ENCODE data around the gene TTLL9.

TTLL9 gene

DNA sequence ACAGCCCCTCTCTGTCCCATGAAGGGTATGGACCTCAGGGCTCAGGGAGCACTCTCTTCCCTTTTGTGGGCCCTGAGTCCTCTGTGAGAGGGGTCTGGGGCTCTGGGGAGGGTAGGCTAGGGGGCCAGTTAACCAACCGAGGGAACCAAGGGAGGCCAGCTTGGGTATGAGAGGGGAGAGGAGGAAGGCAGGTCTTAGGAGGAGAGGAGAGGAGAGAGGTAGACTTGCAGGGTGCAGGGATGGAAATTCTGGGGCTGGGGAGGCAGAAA lies 827 bp upstream of the TTLL9 start:
- TF ChIP-seq SIN3A (IDR thresholded peaks at IDR 0.05; ENCODE audit: borderline replicate concordance, insufficient read depth, low read length) (no peak), FOXP2 (optimal IDR thresholded peaks at IDR 0.05; ENCODE audit: borderline replicate concordance, extremely low read depth, extremely low read length, insufficient read depth) (no peak), TAF1 (IDR thresholded peaks at IDR 0.05; ENCODE audit: borderline replicate concordance, insufficient read depth, low read length) (no peak), POLR2AphosphoS5 (IDR thresholded peaks at IDR 0.05; ENCODE audit: low read depth, low read length) (no peak)
- TF ChIP-seq, protein P1, sequence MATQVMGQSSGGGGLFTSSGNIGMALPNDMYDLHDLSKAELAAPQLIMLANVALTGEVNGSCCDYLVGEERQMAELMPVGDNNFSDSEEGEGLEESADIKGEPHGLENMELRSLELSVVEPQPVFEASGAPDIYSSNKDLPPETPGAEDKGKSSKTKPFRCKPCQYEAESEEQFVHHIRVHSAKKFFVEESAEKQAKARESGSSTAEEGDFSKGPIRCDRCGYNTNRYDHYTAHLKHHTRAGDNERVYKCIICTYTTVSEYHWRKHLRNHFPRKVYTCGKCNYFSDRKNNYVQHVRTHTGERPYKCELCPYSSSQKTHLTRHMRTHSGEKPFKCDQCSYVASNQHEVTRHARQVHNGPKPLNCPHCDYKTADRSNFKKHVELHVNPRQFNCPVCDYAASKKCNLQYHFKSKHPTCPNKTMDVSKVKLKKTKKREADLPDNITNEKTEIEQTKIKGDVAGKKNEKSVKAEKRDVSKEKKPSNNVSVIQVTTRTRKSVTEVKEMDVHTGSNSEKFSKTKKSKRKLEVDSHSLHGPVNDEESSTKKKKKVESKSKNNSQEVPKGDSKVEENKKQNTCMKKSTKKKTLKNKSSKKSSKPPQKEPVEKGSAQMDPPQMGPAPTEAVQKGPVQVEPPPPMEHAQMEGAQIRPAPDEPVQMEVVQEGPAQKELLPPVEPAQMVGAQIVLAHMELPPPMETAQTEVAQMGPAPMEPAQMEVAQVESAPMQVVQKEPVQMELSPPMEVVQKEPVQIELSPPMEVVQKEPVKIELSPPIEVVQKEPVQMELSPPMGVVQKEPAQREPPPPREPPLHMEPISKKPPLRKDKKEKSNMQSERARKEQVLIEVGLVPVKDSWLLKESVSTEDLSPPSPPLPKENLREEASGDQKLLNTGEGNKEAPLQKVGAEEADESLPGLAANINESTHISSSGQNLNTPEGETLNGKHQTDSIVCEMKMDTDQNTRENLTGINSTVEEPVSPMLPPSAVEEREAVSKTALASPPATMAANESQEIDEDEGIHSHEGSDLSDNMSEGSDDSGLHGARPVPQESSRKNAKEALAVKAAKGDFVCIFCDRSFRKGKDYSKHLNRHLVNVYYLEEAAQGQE (IDR thresholded peaks at IDR 0.05; ENCODE audit: insufficient read depth in 1 of 2, low read depth in 2 of 2, low read length in 2 of 2): no peak

DNA sequence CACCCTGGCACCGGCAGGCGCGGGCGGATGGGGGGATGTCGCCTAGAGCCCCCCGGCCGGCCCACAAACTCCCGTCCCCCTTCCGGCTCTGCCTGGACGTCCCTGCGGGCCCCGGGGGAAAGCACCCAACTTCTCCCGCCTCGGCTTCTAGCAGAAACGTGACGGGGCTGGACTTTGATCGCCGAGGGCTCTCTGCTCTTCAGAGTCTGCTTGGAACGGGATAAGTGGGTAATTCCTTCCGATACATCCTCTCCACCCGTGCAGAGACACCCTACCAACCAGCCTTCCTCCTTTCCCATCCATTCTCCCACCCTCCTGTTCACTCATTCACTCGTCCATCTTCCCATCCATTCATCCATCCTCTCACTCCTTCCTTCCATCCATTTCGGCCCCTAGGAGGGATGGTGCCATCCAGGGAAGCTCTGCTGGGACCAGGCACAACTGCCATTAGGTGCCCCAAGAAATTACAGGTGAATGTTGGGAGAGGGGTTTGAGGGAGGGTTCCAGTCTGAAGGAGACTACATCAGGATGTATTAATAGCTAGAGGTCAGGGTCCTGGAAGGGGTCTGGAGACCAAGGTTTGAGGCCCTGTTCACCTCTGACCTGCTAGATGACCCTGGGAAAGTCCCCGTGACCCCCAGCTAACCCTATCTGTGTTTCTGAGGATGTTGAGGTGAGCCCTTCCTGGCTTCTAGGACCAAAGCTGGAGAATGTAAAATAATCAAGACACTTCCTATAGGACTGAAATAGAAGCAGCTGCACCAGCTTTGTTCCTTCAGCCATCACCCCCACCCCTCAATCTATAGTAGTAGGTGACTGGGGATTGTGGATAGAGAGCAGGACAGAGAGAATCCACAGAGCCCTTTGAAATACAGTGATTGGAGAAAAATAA lies 538 bp downstream of the TTLL9 start:
- TF ChIP-seq POLR2AphosphoS5 (IDR thresholded peaks at IDR 0.05; ENCODE audit: low read depth, low read length) (no peak), FOXP2 (optimal IDR thresholded peaks at IDR 0.05; ENCODE audit: borderline replicate concordance, extremely low read depth, extremely low read length, insufficient read depth) (no peak), TAF1 (IDR thresholded peaks at IDR 0.05; ENCODE audit: borderline replicate concordance, insufficient read depth, low read length) (no peak), SIN3A (IDR thresholded peaks at IDR 0.05; ENCODE audit: borderline replicate concordance, insufficient read depth, low read length) (no peak)
- TF ChIP-seq, protein P1 (IDR thresholded peaks at IDR 0.05; ENCODE audit: insufficient read depth in 1 of 2, low read depth in 2 of 2, low read length in 2 of 2): no peak

DNA sequence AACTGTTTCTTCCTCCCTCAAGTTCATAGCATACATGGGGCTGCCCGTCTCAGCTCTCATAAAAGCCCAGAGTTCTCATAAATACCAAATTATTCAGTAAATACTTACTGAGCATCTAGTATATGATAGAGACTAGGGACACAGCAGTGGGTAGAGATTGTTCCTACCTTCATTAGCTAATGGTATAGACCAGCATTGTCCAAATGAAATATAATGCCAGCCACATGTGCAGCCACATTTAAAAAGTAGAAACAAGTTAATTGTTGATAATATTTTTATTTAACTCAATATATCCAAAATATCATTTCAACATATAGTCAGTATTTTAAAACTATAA lies 1.2 kb downstream of the TTLL9 start:
- TF ChIP-seq FOXP2 (optimal IDR thresholded peaks at IDR 0.05; ENCODE audit: borderline replicate concordance, extremely low read depth, extremely low read length, insufficient read depth) (no peak), POLR2AphosphoS5 (IDR thresholded peaks at IDR 0.05; ENCODE audit: low read depth, low read length) (no peak), SIN3A (IDR thresholded peaks at IDR 0.05; ENCODE audit: borderline replicate concordance, insufficient read depth, low read length) (no peak), TAF1 (IDR thresholded peaks at IDR 0.05; ENCODE audit: borderline replicate concordance, insufficient read depth, low read length) (no peak)
- TF ChIP-seq, protein P1 (IDR thresholded peaks at IDR 0.05; ENCODE audit: insufficient read depth in 1 of 2, low read depth in 2 of 2, low read length in 2 of 2): no peak

DNA sequence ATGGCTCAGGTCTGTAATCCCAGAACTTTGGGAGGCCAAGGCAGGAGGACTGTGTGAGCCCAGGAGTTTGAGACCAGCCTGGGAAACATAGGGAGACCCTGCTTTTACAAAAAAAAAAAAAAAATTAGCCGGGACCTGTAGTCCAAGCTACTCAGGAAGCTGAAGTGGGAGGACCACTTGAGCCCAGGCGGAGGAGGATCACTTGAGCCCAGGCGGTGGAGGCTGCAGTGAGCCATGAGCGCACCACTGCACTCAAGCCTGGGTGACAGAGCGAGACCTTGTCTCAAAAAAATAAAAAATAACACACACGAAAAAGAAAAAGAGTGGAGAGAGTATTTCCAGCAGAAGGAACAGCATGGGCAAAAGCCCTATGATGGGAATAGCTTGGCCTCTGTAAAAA lies 2.0 kb downstream of the TTLL9 start:
- TF ChIP-seq, protein P1 (IDR thresholded peaks at IDR 0.05; ENCODE audit: insufficient read depth in 1 of 2, low read depth in 2 of 2, low read length in 2 of 2): no peak
- no peak for TF ChIP-seq SIN3A (IDR thresholded peaks at IDR 0.05; ENCODE audit: borderline replicate concordance, insufficient read depth, low read length)
- TF ChIP-seq TAF1 (IDR thresholded peaks at IDR 0.05; ENCODE audit: borderline replicate concordance, insufficient read depth, low read length): no peak
- TF ChIP-seq FOXP2 (optimal IDR thresholded peaks at IDR 0.05; ENCODE audit: borderline replicate concordance, extremely low read depth, extremely low read length, insufficient read depth): no peak

Measured in PFSK-1 (cell line).